HepG2 (cell line): ENCODE measurements around the gene EIF3L. TPM values are rescaled to one million over a fixed set of nuclear protein-coding genes. Genes with fewer than 3 reads are reported as not detected.

Experiments
- CEBPG ChIP-seq: IDR thresholded peaks from 2 replicates; pipeline ENCODE4 v1.6.1; 2016
- DRAP1 ChIP-seq: IDR thresholded peaks from 2 replicates; pipeline ENCODE4 v1.6.1; 2016; ENCODE audit warnings: missing genetic modification reagents, missing compliant biosample characterization
- HDAC2 ChIP-seq: sonication (generic); formaldehyde crosslinking; IDR thresholded peaks from 2 replicates; pipeline ENCODE4 v1.4.0; 2020; ENCODE audit warnings: missing genetic modification reagents
- HIVEP1 ChIP-seq: sonication (generic); formaldehyde crosslinking; IDR thresholded peaks from 2 replicates; pipeline ENCODE4 v1.4.0; 2020; ENCODE audit warnings: mild to moderate bottlenecking, missing genetic modification reagents
- MED1 ChIP-seq: sonication (generic); formaldehyde crosslinking; IDR thresholded peaks from 2 replicates; pipeline ENCODE4 v1.4.0; 2020; ENCODE audit warnings: missing genetic modification reagents
- MXI1 ChIP-seq: IDR thresholded peaks from 3 replicates; pipeline ENCODE4 v1.6.1; 2012; ENCODE audit warnings: low read depth, low read length, inconsistent platforms, borderline replicate concordance
- PRDM15 ChIP-seq: sonication (generic); formaldehyde crosslinking; IDR thresholded peaks from 2 replicates; pipeline ENCODE4 v1.4.0; 2020; ENCODE audit warnings: missing genetic modification reagents
- STAT5B ChIP-seq: sonication (generic); formaldehyde crosslinking; IDR thresholded peaks from 2 replicates; pipeline ENCODE4 v1.4.0; 2020; ENCODE audit warnings: missing genetic modification reagents
- YY1 ChIP-seq: IDR thresholded peaks from 2 replicates; pipeline ENCODE4 v1.6.1; 2011; ENCODE audit warnings: low read length, low read depth, moderate library complexity, mild to moderate bottlenecking; ENCODE audit not compliant: insufficient read depth, insufficient replicate concordance
- ZNF143 ChIP-seq: sonication (generic); formaldehyde crosslinking; IDR thresholded peaks from 2 replicates; pipeline ENCODE4 v1.4.0; 2020; ENCODE audit warnings: missing genetic modification reagents
- ZNF282 ChIP-seq: fragments of 450-650 bp; IDR thresholded peaks from 2 replicates; pipeline ENCODE4 v1.6.1; 2018; ENCODE audit not compliant: partially characterized antibody
- ZNF33A ChIP-seq: sonication (generic); formaldehyde crosslinking; IDR thresholded peaks from 2 replicates; pipeline ENCODE4 v1.5.1; 2020; ENCODE audit warnings: missing genetic modification reagents, mild to moderate bottlenecking, moderate library complexity, borderline replicate concordance
- ZNF510 ChIP-seq: sonication (generic); formaldehyde crosslinking; IDR thresholded peaks from 2 replicates; pipeline ENCODE4 v1.4.0; 2020; ENCODE audit warnings: low read depth, mild to moderate bottlenecking, missing genetic modification reagents
- ZNF564 ChIP-seq: sonication (generic); formaldehyde crosslinking; IDR thresholded peaks from 2 replicates; pipeline ENCODE4 v1.8.1; 2023; ENCODE audit warnings: mild to moderate bottlenecking, missing genetic modification reagents
- ZNF646 ChIP-seq: sonication (generic); formaldehyde crosslinking; IDR thresholded peaks from 2 replicates; pipeline ENCODE4 v1.9.0; 2021; ENCODE audit warnings: mild to moderate bottlenecking, missing genetic modification reagents
- ZNF691 ChIP-seq: sonication (generic); formaldehyde crosslinking; IDR thresholded peaks from 2 replicates; pipeline ENCODE4 v1.4.0; 2020; ENCODE audit warnings: missing genetic modification reagents, low read depth, mild to moderate bottlenecking, borderline replicate concordance
- ZSCAN20 ChIP-seq: sonication (generic); formaldehyde crosslinking; IDR thresholded peaks from 2 replicates; pipeline ENCODE4 v1.4.0; 2020; ENCODE audit warnings: missing genetic modification reagents, mild to moderate bottlenecking, borderline replicate concordance
- polyA plus RNA-seq, 8 experiments: library from polyadenylated mRNA; depleted of rRNA in 3 of 8; stranded (reverse) in 7 of 8; unstranded in 1 of 8; fragments of >200 nt; fragmentation: Illumina TruSeq in 4 of 8; extraction: Trizol in 4 of 8; gene quantifications; 2 replicates each; pipeline versions ENCODE4 v1.2.1 to v1.2.3, GENCODE V29; 2011 to 2016; ENCODE audit warnings: low read depth in 4 of 8, missing spikeins in 1 of 8, mixed read lengths in 1 of 8; ENCODE audit not compliant: insufficient read depth in 1 of 8
- total RNA-seq, 5 experiments: library from RNA; depleted of rRNA; stranded (reverse); fragments of >200 nt; fragmentation: Illumina TruSeq; extraction: Trizol; gene quantifications; 2 replicates each; pipeline ENCODE4 v1.2.3, GENCODE V29; 2016; ENCODE audit warnings: low read depth in 1 of 5

EIF3L gene
- total and polyA plus RNA-seq, 2 of the 13 experiments (the other 11 are each of a cell fraction or from before 2014, with no cell fraction given): 514 to 793 TPM

GRCh38 chr22:37849089-37849751 lies at the start of gene EIF3L (continued):
- peak; percentile 59 for TF ChIP-seq ZNF691
- no peak for TF ChIP-seq ZNF646 (CRISPR knock-in tag)
- peak; percentile 32; the same call in 1 of the 2 replicates for TF ChIP-seq ZNF510 (CRISPR knock-in tag)
- peak; percentile 93 for TF ChIP-seq YY1
- peak; percentile 74 for TF ChIP-seq MED1 (CRISPR knock-in tag)
- TF ChIP-seq DRAP1: peak; percentile 77; the same call in 1 of the 2 replicates
- TF ChIP-seq HIVEP1 (CRISPR knock-in tag): peak; percentile 22; the same call in 1 of the 2 replicates
- TF ChIP-seq ZSCAN20: no peak
- TF ChIP-seq ZNF564 (CRISPR knock-in tag): 0 out of 2 replicates have a peak, but pooled peaks have one; percentile 42
- 0 out of 2 replicates have a peak, but pooled peaks have one; percentile 31 for TF ChIP-seq STAT5B
- peak; percentile 94 for TF ChIP-seq ZNF143 (CRISPR knock-in tag)
- TF ChIP-seq HDAC2: peak; percentile 60; the same call in 1 of the 2 replicates
- peak; percentile 39; the same call in 1 of the 2 replicates for TF ChIP-seq PRDM15
- TF ChIP-seq MXI1: peak; percentile 83; the same call in 2 of the 3 replicates
- no peak; the same call in 1 of the 2 replicates for TF ChIP-seq CEBPG (CRISPR knock-in tag)
- no peak for TF ChIP-seq ZNF282
- TF ChIP-seq ZNF33A (CRISPR knock-in tag): 0 out of 2 replicates have a peak, but pooled peaks have one; percentile 50
